GM21723 (cell line): ENCODE measurements around the gene EED.

Experiments used
- ATAC-seq: cut with Tn5 transposase; IDR thresholded peaks from one replicate; pipeline ENCODE4 v1.9.1; 2021; ENCODE audit warnings: mild to moderate bottlenecking, moderate library complexity; ENCODE audit not compliant: unreplicated experiment

EED gene, protein sequence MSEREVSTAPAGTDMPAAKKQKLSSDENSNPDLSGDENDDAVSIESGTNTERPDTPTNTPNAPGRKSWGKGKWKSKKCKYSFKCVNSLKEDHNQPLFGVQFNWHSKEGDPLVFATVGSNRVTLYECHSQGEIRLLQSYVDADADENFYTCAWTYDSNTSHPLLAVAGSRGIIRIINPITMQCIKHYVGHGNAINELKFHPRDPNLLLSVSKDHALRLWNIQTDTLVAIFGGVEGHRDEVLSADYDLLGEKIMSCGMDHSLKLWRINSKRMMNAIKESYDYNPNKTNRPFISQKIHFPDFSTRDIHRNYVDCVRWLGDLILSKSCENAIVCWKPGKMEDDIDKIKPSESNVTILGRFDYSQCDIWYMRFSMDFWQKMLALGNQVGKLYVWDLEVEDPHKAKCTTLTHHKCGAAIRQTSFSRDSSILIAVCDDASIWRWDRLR

DNA sequence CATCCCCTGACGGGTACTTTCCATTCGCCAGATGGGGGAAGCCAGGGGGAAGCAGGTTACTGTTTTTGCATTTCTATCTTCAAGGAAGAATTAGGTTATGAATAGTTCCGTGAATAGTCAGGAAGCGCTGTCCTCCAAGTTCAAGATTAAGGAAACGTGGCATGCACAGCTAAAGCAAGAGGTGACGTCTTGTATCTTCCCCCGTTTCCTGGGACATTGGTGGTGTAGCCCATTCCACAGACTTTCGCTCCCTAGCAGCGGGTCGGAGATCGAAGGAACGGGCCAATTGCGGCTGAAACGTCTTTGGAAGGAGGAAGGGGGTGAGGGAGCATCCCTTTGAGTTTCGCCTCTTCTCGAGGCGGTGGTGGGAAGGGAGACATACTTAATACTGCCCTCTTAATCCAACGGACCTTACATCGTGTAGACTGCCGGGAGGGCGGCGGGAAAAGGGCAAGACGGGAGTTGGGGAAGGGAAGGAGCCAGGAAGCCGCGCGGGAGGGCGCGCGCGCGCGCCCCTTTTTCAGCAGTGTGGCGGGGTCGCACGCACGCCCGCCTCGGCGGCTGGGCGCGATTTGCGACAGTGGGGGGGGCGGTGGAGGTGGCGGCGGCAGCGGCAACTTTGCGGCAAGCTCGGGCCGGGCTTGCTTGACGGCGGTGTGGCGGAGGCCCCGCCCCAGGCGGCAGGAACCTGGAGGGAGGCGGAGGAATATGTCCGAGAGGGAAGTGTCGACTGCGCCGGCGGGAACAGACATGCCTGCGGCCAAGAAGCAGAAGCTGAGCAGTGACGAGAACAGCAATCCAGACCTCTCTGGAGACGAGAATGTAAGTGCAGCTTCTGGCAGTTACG, at the start of gene EED:
Gene EED (plus strand): TSS at position 232 of the 847 bp plus-strand sequence. CDS start 477 bp downstream, at position 709.
- ATAC-seq: peak; percentile 62

DNA sequence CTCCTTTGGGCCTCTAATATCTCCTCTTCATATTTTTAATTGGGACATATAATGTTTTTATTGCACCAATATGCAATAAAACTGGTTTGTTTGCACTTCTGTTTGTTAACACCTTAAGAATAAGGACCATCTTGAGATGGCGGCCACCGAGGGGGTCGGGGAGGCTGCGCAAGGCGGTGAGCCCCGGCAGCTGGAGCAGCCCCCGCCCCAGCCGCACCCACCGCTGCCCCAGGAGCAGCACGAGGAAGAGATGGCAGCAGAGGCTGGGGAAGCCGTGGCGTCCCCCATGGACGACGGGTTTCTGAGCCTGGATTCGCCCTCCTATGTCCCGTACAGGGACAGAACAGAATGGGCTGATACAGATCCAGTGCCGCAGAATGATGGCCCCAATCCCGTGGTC, 49.6 kb upstream of the EED start:
- no peak for ATAC-seq

DNA sequence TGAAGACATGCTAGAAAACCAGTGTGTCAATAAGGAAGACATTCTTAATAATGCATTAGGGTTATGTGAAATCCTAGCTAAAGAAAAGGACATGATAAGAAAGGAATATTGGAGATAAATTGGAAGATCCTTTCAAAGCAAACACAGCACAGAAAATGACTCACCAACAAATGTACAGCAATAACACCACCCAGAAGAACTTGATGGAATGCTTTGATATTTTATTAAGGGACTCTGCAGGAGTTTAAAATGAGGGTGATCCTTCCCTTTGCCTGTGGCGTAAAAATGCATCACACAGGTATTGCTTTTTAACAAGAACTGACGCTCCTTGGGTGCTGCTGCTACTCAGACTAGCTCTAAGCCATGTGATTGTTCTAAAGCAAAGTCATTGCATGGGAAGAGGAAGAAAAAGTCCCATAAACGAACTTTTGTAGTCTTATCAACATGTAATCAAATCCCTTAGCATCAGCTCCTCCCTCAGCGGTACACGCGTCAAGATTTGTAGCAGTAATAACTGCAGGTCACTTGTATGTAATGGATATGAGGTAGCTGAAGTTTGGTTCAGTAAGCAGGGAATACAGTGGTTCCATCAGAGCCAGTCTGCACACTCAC, 48.4 kb upstream of the EED start:
- ATAC-seq: no peak

- ATAC-seq: no peak
These were observed 47.6 kb upstream of the EED start for GRCh38 chr11:86196913-86197312.

DNA sequence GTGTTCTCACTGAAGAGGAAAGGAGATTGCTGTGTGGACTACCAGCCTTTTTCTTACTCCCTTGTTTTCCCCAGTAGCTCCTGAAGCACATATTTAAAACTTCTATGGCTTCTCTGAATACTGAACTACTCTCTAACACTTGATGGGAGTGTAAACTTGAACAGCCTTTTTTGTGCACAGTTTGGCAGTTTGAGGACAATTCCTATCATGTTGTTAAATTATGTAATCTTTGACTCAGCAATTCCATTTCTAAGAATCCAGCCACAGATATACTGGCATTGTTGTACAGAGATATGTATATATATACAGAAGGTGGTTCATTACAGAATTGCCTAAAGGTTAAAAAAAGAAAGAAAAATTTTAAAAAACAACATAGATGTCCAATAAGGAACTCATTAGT, 47.1 kb upstream of the EED start:
- no peak for ATAC-seq

DNA sequence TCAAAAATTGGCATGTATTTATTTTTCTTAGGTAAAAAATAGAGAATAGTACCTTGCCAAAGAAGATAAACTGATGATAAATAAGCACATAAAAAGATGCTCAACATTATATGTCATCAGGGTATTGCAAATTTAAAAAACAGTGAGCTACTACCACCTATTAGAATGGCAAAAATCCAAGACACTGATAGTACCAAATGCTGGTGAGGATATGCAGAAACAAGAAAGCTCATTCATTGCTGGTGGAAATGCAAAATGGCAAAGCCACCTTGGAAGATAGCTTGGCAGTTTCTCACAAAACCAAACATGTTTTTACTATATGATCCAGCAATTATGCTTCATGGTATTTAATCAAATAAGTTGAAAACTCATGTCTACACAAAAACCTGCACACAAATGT, 46.4 kb upstream of the EED start:
- no peak for ATAC-seq

DNA sequence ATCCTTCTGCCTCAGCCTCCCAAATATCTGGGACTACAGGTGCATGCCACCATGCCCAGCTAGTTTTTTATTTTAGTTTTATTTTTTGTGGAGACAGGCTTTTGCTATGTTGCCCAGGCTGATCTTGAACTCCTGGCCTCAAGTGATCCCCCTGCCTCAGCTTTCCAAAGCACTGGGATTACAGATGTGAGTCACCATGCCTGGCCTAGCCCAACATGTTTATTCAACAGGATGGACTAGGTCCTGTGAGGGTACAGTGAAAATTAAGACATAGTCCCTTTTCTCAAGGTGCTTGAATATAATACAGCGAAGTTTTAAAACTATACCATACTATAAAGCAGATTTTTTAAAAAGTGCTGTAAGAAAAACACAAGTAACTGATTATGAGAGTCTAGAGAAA, 45.2 kb upstream of the EED start:
- ATAC-seq: no peak

DNA sequence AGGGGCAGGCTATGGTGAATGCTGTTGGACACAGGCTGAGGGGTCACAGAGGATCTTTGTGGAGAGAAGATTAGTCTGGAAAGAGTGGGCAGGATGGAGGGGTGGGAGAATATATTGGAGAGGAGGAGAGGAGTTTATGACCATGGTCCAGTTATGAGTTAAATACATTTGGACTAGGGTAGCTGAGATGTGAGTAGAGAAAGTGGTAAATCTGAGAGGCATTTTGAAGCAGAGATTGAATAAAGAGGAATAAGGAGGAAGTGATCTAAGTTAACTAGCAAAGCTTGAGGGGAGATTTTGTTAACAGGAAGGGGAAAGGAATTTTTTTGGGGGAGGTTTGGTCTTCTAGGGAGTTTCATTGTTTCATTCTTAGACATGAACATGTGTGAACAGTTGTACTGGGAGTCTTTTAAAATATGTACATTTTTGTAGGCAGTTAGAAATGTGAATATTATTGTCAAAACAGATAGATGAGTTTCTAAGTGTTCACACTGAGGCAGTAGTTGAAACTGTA, 43.1 kb upstream of the EED start:
- ATAC-seq: no peak

DNA sequence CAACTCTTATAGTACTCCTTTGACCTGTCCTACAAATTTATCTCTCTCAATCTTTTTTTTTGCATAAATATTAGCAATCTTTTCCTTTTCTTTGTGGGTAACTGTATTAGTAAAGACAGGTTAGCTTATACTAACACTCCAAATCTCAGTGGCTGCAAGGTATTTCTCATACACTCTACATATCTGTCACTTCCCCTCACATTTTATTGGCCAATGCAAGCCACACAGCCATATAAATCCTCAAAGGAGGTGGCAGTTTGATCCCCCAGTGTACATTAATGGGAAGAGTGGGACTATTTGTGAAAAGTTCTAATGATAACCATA, 42.6 kb upstream of the EED start:
- ATAC-seq: peak; percentile 37

DNA sequence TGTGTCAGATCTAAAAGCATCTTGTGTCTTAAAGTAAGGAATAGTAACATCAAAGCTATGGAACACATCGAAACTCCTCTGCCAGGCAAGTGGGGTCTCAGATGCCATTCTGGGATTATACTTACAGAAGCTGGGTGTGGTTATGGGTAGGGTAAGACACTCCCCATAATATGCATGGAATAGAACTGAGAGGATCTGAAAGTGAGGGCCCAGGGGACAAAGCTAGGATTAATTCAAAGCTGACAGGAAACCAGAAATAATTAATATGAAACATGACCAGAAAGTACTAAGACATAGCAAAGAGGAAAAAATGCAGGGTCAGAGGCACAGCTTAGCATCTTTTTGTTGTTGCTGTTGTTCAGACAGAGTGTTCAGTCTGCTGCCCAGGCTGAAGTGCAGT, 40.2 kb upstream of the EED start:
- ATAC-seq: no peak

DNA sequence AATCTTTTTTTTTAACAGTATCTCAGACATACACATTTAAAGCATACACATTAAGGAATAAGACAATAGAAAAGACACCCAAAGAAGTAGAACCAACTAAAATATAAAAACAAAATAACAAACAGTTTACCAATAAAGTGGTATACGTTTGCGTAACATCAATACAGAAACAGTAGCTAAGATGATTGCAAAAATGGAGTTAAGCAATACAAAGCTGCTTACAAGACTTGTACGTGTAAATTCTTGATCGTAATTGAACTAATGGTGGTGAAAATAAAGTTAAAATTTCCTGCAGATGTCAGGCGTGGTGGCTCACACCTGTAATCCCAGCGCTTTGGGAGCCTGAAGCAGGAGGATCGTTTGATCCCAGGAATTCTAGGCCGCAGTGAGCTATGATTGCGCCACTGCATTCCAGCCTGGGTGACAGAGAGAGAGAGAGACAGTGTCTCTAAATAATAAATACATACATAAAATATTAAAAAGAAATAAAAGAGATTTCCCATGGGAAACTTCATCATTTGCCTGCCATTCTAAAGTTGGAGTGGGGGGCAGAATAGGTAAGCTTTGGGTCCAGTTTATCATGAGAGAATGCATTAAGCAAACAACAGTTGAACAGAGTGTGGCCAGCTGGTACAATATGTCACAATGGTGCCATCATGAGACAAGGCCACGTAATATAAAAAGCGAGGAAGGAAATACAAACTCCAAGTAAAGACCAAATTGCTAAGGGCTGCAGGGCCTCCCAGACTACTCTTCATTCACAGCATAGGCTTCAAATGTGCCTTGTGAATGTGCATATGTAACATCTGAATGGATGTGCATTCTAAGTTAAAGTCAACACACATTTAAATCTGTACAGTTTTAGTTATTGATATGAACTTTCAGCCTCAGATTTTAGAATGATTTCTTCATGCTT, 38.9 kb upstream of the EED start:
- no peak for ATAC-seq

- ATAC-seq: no peak
These were observed 38.2 kb upstream of the EED start for GRCh38 chr11:86206337-86206695.

DNA sequence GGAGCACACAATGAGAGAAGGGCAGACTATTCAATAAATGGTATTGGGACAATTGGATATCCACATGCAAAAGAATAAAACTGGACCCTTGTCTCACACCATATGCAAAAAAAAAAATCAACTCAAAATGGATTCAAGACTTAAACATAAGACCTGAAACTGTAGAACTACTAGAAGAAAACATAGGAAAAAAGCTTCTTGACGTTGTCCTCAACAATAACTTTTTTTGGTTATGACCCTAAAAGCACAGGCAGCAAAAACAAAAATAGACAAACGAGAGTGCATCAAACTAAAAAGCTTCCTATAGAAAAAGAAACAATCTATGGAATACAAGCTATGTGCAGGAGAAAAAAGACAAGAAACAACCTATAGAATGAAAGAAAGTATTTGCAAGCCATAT, 37.1 kb upstream of the EED start:
- ATAC-seq: no peak

- no peak for ATAC-seq
These were observed 36.0 kb upstream of the EED start for GRCh38 chr11:86208572-86208971.

- no peak for ATAC-seq
These were observed 34.5 kb upstream of the EED start for GRCh38 chr11:86209806-86210657.

DNA sequence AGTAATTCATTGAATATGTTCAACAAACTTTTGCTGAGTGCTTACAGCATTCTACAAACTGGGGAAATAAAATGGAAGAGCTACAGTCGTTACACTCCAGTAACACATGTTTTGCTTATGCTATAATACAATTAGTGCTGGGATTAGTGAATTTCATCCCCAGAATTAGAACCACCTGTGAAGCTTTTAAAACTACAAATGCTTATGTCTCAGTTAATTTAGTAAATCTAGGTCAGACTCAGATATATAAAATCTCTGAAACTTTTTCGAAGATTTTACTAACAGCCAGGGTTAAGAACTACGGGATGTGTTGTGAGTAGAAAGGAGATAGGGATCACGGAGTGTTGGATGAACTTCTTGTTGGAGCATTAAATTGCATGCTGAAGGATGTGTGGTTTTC, 33.7 kb upstream of the EED start:
- ATAC-seq: no peak

DNA sequence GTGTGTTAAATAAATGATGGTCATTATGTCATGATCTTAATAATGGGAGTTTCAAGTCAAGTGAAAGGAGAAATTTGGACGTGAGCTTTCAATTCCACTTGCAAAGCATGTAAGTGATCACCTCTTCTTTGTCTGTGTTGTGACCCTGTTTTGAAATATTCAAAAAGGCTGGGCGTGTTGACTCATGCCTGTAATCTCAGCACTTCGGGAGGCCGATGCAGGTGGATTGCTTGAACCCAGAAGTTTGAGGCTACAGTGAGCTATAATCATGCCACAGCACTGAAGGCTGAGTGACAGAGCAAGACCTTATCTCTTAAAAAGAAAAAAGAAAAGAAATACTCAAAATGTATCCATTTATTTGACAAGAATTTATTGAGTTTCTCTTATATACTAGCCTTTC, 32.9 kb upstream of the EED start:
- ATAC-seq: peak; percentile 67

- ATAC-seq: no peak
These were observed 32.4 kb upstream of the EED start for GRCh38 chr11:86212019-86212611.

DNA sequence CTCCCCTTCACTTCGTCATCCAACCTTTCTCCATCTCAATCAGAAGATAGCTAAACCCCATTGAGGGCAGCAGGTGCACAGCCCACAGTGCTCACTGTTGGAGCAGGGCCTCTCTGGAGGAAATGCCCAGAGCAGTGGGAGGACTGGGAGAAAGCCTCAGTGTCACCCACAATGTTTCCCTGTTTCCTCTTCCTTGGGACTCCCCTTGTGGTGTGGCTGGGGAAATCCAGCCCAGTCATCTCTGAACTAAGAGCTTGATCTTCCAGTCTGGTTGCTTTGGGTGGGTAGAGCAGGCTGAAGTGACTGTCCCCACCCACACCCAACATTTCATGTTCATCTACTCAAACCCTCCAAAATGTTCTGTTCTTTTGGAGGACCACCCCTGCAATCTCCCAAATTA, 29.8 kb upstream of the EED start:
- peak; percentile 52 for ATAC-seq
